Spleen (tissue), 11 donors: ENCODE measurements around the gene PPT2. TPM values are rescaled to one million over a fixed set of nuclear protein-coding genes. Genes with fewer than 3 reads are reported as not detected.

Experiments
- DNase-seq: peaks from one replicate; pipeline ENCODE4 v3.0.0-alpha.2; 2020
- H3K27ac ChIP-seq, 8 donors: fragments of 200-600 bp; sonication (generic) in 7 of 8; 1 replicate in 4 of 8; 2 replicates in 4 of 8; pipeline versions ENCODE4 v1.5.0 to v1.8.0; 2016 to 2021; ENCODE audit warnings: inconsistent platforms in 4 of 8, mild to moderate bottlenecking in 4 of 8, moderate library complexity in 1 of 8
- H3K27me3 ChIP-seq, 7 donors: fragments of 200-600 bp; sonication (generic) in 6 of 7; replicated peaks in 1 of 7; 1 replicate in 4 of 7; 2 replicates in 3 of 7; pipeline versions ENCODE4 v1.5.0 to v1.8.0; 2016 to 2021; ENCODE audit warnings: inconsistent platforms in 3 of 7, mild to moderate bottlenecking in 1 of 7
- H3K36me3 ChIP-seq, 6 donors: fragments of 200-600 bp; sonication (generic) in 5 of 6; 1 replicate in 4 of 6; 2 replicates in 2 of 6; pipeline versions ENCODE4 v1.5.0 to v1.8.0; 2016 to 2021; ENCODE audit warnings: inconsistent platforms in 2 of 6
- H3K4me1 ChIP-seq, 6 donors: fragments of 200-600 bp; sonication (generic) in 5 of 6; 1 replicate in 3 of 6; 2 replicates in 3 of 6; pipeline versions ENCODE4 v1.5.0 to v1.8.0; 2016 to 2021; ENCODE audit warnings: inconsistent platforms in 3 of 6
- H3K4me3 ChIP-seq, 8 donors: fragments of 200-600 bp; sonication (generic) in 7 of 8; 1 replicate in 4 of 8; 2 replicates in 4 of 8; pipeline versions ENCODE4 v1.5.0 to v1.8.0; 2016 to 2021; ENCODE audit warnings: inconsistent platforms in 4 of 8, mild to moderate bottlenecking in 4 of 8, moderate library complexity in 2 of 8
- H3K9me3 ChIP-seq, 8 donors: fragments of 200-600 bp; sonication (generic) in 7 of 8; 1 replicate in 4 of 8; 2 replicates in 4 of 8; pipeline versions ENCODE4 v1.5.0 to v1.8.0; 2016 to 2021; ENCODE audit warnings: inconsistent platforms in 4 of 8
- POLR2A ChIP-seq, 3 donors: fragments of 450-650 bp; IDR thresholded peaks; one replicate each; pipeline ENCODE4 v1.5.1; 2017; ENCODE audit warnings: antibody characterized with exemption in 3 of 3, mild to moderate bottlenecking in 1 of 3
- POLR2AphosphoS5 ChIP-seq, 3 donors: sonication (generic); formaldehyde crosslinking; IDR thresholded peaks; one replicate each; pipeline ENCODE4 v1.5.1; 2017; ENCODE audit warnings: antibody characterized with exemption in 3 of 3
- WGBS, 5 donors: extraction: QIAGEN DNeasy Blood & Tissue Kit in 3 of 5; methylation state at CpG; one replicate each; pipeline versions ENCODE4 v1.1.5 to v1.1.7; 2013 to 2018; 5-methylcytosine and 5-hydroxymethylcytosine counted together
- intact Hi-C: fragments of 100-400 bp; cut with DNase I; formaldehyde crosslinking; loops from one replicate; pipeline ENCODE4 v1.15.0; 2023; ENCODE audit warnings: low total_unique reads
- polyA plus RNA-seq, 3 donors: library from polyadenylated mRNA; stranded (reverse); fragments of 200-250 nt; gene quantifications; one replicate each; pipeline ENCODE4 v1.2.1, GENCODE V29; 2013
- total RNA-seq, 7 donors: library from RNA; depleted of rRNA in 3 of 7; stranded (reverse); fragments of >200 nt in 3 of 7; fragmentation: NEBNext Ultra II Directional in 4 of 7; extraction: Animal tissue kit (Norgen Biotek cat#: 25700) in 4 of 7; gene quantifications; one replicate each; pipeline versions ENCODE4 v1.1.0 to v1.2.1, GENCODE V29; 2016 to 2021
- TF ChIP-seq, protein P1 (sequence below), 11 experiments: fragments of 200-600 bp in 7 of 11; fragments of 450-650 bp in 4 of 11; sonication (generic) in 4 of 11; IDR thresholded peaks in 8 of 11; conservative IDR thresholded peaks in 3 of 11; 1 replicate in 7 of 11; 2 replicates in 4 of 11; pipeline versions ENCODE4 v1.4.0 to v1.8.0; 2016 to 2021; ENCODE audit warnings: antibody characterized with exemption in 11 of 11, inconsistent platforms in 4 of 11, mild to moderate bottlenecking in 1 of 11
- donor health status: healthy with polysubstance abuse.
- donor health status: DM: no; HTN: no; CAD: no; lungs with moderate emphysema.
- donor health status: DM: no; HTN: no; CAD: no.
- donor health status: Bipolar disorder and iron deficiency.
- donor health status: healthy.
- donor health status: DM: no; HTN: no; CAD: no.
- donor health status: DM: yes; HTN: yes; CAD: no.

The PPT2 gene
- total and polyA plus RNA-seq, 10 donors, result 2.3 to 26.7 (median 16.8) TPM

DNA sequence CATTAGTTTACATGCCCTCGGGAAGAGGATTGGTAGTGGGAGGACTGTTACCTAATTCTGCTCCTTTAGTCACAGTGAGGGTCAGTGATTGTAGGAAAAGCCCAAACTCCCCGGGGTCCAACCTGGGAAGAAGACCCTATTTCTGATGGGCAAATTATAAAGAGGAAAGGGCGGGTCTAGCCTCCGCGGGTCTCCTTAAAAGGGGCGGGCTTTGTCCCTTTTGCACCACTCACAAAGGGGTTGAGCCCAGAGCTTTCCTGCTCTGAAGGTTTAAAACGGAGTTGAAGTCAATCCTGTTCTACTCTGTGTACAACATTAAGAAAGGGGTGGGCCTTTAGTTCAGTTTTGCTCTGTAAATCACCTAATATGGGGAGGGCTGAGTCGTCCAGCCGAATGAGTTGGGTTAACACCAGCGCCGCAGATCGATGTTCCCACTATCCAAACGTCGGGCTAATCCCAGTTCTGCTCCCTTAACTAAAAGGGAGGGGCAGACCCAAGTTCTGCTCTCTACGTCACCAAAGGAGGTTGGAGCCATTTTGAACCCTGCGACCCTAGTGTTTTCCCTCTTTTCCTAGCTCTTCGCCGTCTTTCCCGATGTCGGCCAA is 23.3 kb downstream of the PPT2 start:
- Histone ChIP-seq H3K4me3 (peak overlapping the region; percentile 43 to 87 (median 62)), H3K4me1 (peaks cover 33 to 87% (median 65%) of the 10 kb centered on the region in 6 donors), H3K36me3 (peaks cover 0 to 29% (median 23%) of the 10 kb centered on the region in 6 donors), H3K27ac (peak overlapping the region; percentile 92 to 98 (median 95)), H3K27me3 (no peaks in the 10 kb centered on the region), H3K9me3 (no peaks in the 10 kb centered on the region)
- WGBS, 5 donors, result 1% methylated on average over 20 of the region's 20 CpGs
- intact Hi-C loops, result no loop called here
- peak in 1 of 3 donors; percentile 60 for TF ChIP-seq POLR2AphosphoS5 (IDR thresholded peaks at IDR 0.05)
- TF ChIP-seq, protein P1, sequence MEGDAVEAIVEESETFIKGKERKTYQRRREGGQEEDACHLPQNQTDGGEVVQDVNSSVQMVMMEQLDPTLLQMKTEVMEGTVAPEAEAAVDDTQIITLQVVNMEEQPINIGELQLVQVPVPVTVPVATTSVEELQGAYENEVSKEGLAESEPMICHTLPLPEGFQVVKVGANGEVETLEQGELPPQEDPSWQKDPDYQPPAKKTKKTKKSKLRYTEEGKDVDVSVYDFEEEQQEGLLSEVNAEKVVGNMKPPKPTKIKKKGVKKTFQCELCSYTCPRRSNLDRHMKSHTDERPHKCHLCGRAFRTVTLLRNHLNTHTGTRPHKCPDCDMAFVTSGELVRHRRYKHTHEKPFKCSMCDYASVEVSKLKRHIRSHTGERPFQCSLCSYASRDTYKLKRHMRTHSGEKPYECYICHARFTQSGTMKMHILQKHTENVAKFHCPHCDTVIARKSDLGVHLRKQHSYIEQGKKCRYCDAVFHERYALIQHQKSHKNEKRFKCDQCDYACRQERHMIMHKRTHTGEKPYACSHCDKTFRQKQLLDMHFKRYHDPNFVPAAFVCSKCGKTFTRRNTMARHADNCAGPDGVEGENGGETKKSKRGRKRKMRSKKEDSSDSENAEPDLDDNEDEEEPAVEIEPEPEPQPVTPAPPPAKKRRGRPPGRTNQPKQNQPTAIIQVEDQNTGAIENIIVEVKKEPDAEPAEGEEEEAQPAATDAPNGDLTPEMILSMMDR (IDR thresholded peaks at IDR 0.05 in 8 of 11, conservative IDR thresholded peaks at IDR 0.05 in 3 of 11), result no peak
- peak in 1 of 3 donors; percentile 52 for TF ChIP-seq POLR2A (IDR thresholded peaks at IDR 0.05)
- DNase-seq, result no peak

DNA sequence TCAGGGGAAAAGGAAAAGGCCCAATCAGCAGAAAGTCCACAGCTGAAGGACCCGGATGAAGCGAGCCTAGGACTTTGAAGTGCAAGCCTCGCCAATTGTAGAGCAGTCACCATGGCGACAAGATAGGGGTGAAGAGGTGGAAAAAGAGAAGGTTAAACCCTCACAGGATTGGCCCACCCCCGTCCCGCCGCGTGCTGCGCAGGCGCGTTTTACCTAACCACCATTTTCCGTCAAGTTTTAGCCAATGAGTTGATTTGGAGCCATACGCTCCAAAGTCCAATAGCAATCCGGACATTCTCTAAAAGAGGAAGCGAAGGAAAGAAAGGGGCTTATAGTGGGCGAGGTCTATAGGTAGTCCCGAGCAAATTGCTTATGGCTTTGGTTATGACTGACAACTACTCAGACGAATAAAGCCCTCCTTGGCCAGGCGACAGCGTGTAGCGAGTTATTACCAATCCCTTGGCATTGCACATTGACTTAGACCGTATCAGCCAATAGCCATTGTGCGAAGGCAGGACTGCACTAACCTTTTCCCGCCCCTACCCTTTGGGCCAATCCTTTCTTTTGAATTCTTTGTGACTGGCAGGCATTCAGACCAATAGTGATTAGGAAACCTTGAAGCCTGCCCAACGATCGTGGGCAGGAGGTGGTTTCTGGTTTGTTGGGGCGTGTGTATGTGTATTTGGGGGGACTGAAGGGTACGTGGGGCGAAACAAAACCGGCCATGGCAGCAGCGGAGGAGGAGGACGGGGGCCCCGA is 24.0 kb downstream of the PPT2 start, which contains the start of gene RNF5:
RNF5 (plus strand) TSS at position 618 of the 759 bp plus-strand sequence; CDS start at position 725, 107 bp downstream.
- intact Hi-C loops, result no loop called here

DNA sequence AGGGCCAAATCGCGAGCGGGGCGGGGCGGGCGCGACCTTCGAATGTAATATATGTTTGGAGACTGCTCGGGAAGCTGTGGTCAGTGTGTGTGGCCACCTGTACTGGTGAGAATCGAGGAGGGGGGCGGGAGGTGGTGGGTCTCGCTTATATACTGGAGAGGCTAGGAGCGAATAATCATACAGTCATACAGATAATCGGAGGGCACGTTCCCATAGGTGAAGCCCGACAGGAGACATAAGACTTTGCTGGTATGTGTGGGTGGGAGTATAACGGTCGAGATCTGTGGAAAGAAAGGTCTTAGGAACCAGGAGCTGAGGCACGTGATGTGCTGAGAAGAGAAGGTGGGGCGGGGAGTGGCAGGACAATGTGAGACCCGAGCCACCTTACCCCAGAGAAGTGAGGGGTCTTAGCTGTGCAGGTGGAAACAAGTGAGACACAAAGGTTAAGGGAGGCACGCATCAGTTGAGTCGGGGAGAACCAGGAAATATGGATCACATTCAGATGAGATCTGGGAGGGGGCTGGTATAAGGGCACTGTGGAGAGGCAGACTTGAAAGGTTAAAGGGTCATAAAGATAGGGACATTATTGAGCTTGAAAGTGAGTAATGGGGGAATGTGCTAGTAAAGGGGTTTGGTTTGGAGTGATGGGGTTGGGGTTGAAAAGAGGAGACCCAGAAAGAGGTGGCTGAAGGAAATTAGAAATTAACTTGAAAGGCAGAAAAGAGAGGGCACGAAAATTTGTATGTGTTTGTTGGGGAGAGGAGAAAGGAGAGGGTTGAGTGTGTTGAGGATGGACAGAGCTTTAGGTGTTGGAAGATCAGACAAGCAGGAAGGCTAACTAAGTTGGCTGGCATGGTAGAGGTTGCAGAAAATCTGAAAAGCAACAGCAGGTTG is 24.9 kb downstream of the PPT2 start:
- Histone ChIP-seq H3K4me3 (peak overlapping the region; percentile 43 to 87 (median 62)), H3K27ac (peak overlapping the region; percentile 92 to 98 (median 95)), H3K4me1 (peaks cover 33 to 90% (median 66%) of the 10 kb centered on the region in 6 donors), H3K36me3 (peaks cover 0 to 44% (median 37%) of the 10 kb centered on the region in 6 donors), H3K9me3 (no peaks in the 10 kb centered on the region), H3K27me3 (no peaks in the 10 kb centered on the region)
- intact Hi-C loops, result no loop called here
- WGBS, 5 donors, result 2 to 3% (median 3%) methylated on average over 24 of the region's 24 CpGs
- TF ChIP-seq, protein P1 (IDR thresholded peaks at IDR 0.05 in 8 of 11, conservative IDR thresholded peaks at IDR 0.05 in 3 of 11), result no peak
- TF ChIP-seq POLR2AphosphoS5 (IDR thresholded peaks at IDR 0.05) (no peak), POLR2A (IDR thresholded peaks at IDR 0.05) (no peak)
- no peak for DNase-seq

More for the DNA sequence above, 24.0 kb downstream of the PPT2 start, which contains the start of gene RNF5:
- H3K27me3 ChIP-seq, result no peaks in the 10 kb centered on the region
- TF ChIP-seq, protein P1 (IDR thresholded peaks at IDR 0.05 in 8 of 11, conservative IDR thresholded peaks at IDR 0.05 in 3 of 11), result no peak
- TF ChIP-seq POLR2A (IDR thresholded peaks at IDR 0.05) (peak in 1 of 3 donors; percentile 38), POLR2AphosphoS5 (IDR thresholded peaks at IDR 0.05) (peak; percentile 69 to 74 (median 70))
- H3K27ac ChIP-seq, result peak within 1 kb of the TSS; percentile 92 to 98 (median 95)
- 0 to 1% (median 1%) methylated on average over 33 of the region's 33 CpGs for WGBS, 5 donors
- no peaks in the 10 kb centered on the region for H3K9me3 ChIP-seq
- DNase-seq, result peak; percentile 94
- H3K36me3 ChIP-seq, result peaks cover 0 to 36% (median 30%) of the 10 kb centered on the region in 6 donors
- peaks cover 33 to 90% (median 63%) of the 10 kb centered on the region in 6 donors for H3K4me1 ChIP-seq
- peak within 1 kb of the TSS; percentile 43 to 87 (median 62) for H3K4me3 ChIP-seq
